ENCODE results near the gene LPAR2. TPM values are rescaled to one million over a fixed set of nuclear protein-coding genes. Genes with fewer than 3 reads are reported as not detected.

LPAR2 gene
- total and polyA plus RNA-seq, 2 of the 13 experiments (the other 11 are each of a cell fraction or from before 2014, with no cell fraction given) = 0.86 to 3.6 TPM

GRCh38 chr19:19668230-19669012 is 40.4 kb upstream of the LPAR2 start, which contains the start of gene ZNF101 (continued):
- TF ChIP-seq ZNF235 (CRISPR knock-in tag; IDR thresholded peaks at IDR 0.05; ENCODE audit: borderline replicate concordance) (peak; percentile 87; the same call in 1 of the 2 replicates), ZBED4 (CRISPR knock-in tag; IDR thresholded peaks at IDR 0.05; ENCODE audit: borderline replicate concordance) (peak; percentile 77; the same call in 1 of the 2 replicates), ZNF574 (CRISPR knock-in tag; IDR thresholded peaks at IDR 0.05) (peak; percentile 33; the same call in 1 of the 2 replicates), DMTF1 (CRISPR knock-in tag; IDR thresholded peaks at IDR 0.05) (no peak), ZBTB42 (CRISPR knock-in tag; IDR thresholded peaks at IDR 0.05) (no peak), ATAD3A (CRISPR knock-in tag; IDR thresholded peaks at IDR 0.05) (no peak), TBL1XR1 (IDR thresholded peaks at IDR 0.05; ENCODE audit: borderline replicate concordance, low read length, partially characterized antibody) (peak; percentile 81), HDAC1 (CRISPR knock-in tag; IDR thresholded peaks at IDR 0.05) (no peak; the same call in 1 of the 2 replicates), TAF15 (IDR thresholded peaks at IDR 0.05; ENCODE audit: low read depth, low read length, poor library complexity, severe bottlenecking) (no peak), FOSL2 (CRISPR knock-in tag; IDR thresholded peaks at IDR 0.05) (no peak; the same call in 1 of the 2 replicates), KDM6A (CRISPR knock-in tag; IDR thresholded peaks at IDR 0.05; ENCODE audit: low read depth) (peak; percentile 84), MED13 (CRISPR knock-in tag; IDR thresholded peaks at IDR 0.05) (peak; percentile 71), CREM (IDR thresholded peaks at IDR 0.05) (peak; percentile 81), CREM (CRISPR knock-in tag; IDR thresholded peaks at IDR 0.05) (no peak), ZNF383 (CRISPR knock-in tag; IDR thresholded peaks at IDR 0.05; ENCODE audit: borderline replicate concordance) (no peak), GABPA (IDR thresholded peaks at IDR 0.05; ENCODE audit: low read depth, low read length) (peak; percentile 71), GABPA (CRISPR knock-in tag; IDR thresholded peaks at IDR 0.05; ENCODE audit: low read depth) (peak; percentile 77), ZNF841 (CRISPR knock-in tag; IDR thresholded peaks at IDR 0.05; ENCODE audit: borderline replicate concordance) (no peak), PHF20 (CRISPR knock-in tag; IDR thresholded peaks at IDR 0.05) (peak; percentile 32), GLMP (CRISPR knock-in tag; IDR thresholded peaks at IDR 0.05; ENCODE audit: borderline replicate concordance) (no peak)

All from HepG2 (cell line).